ENCODE data around the gene ADAMTS3. TPM values are rescaled to one million over a fixed set of nuclear protein-coding genes. Genes with fewer than 3 reads are reported as not detected.

The ADAMTS3 gene
- total and polyA plus RNA-seq, 2 experiments from 2014 or later, result 1.2 to 3.7 TPM

DNA sequence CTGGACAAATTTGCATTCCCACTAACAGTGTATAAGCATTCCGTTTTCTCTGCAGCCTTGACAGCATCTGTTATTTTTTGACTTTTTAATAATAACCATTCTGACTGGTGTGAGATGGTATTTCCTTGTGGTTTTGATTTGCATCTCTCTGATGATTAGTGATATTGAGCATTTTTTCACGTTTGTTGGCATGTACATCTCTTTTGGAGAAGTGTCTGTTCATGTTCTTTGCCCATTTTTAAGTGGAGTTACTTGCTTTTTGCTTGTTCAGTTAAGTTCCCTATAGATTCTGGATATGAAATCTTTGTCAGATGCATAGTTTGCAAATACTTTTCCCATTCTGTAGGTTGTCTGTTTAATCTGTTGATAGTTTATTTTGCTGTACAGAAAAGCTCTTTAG, 68.8 kb downstream of the ADAMTS3 start:
- no peak overlapping the region for H3K27ac ChIP-seq (ENCODE audit: low read depth)
- no peaks in the 10 kb centered on the region for H4K20me1 ChIP-seq (replicated peaks; ENCODE audit: insufficient read depth)
- H3K4me1 Mint-ChIP-seq, result no peaks in the 10 kb centered on the region
- TF ChIP-seq, protein P1, sequence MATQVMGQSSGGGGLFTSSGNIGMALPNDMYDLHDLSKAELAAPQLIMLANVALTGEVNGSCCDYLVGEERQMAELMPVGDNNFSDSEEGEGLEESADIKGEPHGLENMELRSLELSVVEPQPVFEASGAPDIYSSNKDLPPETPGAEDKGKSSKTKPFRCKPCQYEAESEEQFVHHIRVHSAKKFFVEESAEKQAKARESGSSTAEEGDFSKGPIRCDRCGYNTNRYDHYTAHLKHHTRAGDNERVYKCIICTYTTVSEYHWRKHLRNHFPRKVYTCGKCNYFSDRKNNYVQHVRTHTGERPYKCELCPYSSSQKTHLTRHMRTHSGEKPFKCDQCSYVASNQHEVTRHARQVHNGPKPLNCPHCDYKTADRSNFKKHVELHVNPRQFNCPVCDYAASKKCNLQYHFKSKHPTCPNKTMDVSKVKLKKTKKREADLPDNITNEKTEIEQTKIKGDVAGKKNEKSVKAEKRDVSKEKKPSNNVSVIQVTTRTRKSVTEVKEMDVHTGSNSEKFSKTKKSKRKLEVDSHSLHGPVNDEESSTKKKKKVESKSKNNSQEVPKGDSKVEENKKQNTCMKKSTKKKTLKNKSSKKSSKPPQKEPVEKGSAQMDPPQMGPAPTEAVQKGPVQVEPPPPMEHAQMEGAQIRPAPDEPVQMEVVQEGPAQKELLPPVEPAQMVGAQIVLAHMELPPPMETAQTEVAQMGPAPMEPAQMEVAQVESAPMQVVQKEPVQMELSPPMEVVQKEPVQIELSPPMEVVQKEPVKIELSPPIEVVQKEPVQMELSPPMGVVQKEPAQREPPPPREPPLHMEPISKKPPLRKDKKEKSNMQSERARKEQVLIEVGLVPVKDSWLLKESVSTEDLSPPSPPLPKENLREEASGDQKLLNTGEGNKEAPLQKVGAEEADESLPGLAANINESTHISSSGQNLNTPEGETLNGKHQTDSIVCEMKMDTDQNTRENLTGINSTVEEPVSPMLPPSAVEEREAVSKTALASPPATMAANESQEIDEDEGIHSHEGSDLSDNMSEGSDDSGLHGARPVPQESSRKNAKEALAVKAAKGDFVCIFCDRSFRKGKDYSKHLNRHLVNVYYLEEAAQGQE (IDR thresholded peaks at IDR 0.05; ENCODE audit: unreplicated experiment), result no peak
- no peak for TF ChIP-seq JUNB (IDR thresholded peaks at IDR 0.05; ENCODE audit: unreplicated experiment)
- TF ChIP-seq ZNF114 (CRISPR knock-in tag; IDR thresholded peaks at IDR 0.05), result no peak
- no peak overlapping the region for H2AFZ ChIP-seq
- H3F3A ChIP-seq (replicated peaks; ENCODE audit: low read depth), result no peaks in the 10 kb centered on the region
- no peak overlapping the region for H3K4me2 ChIP-seq
- no peaks in the 10 kb centered on the region; the same call in 1 of the 2 replicates for H3K36me3 ChIP-seq (ENCODE audit: insufficient read depth)
- no peaks in the 10 kb centered on the region for H3K27me3 Mint-ChIP-seq (ENCODE audit: insufficient read depth, low read depth, poor library complexity)
- DNase-seq (ENCODE audit: low spot score) (no peak), ATAC-seq (no peak)
- no peak overlapping the region for H3K27ac Mint-ChIP-seq
- H3K79me2 ChIP-seq (replicated peaks; ENCODE audit: insufficient read depth), result no peaks in the 10 kb centered on the region
- H3K9me2 ChIP-seq (ENCODE audit: insufficient read depth), result no peaks in the 10 kb centered on the region
- no peak overlapping the region for H3K4me3 Mint-ChIP-seq
- no peaks in the 10 kb centered on the region for H3K4me1 ChIP-seq (ENCODE audit: insufficient read depth)
- no peaks in the 10 kb centered on the region for H3K27me3 ChIP-seq (ENCODE audit: insufficient read depth)
- peaks cover 3% of the 10 kb centered on the region; the same call in 2 of the 3 replicates for H3K36me3 Mint-ChIP-seq (ENCODE audit: low read depth)
- peaks cover 7% of the 10 kb centered on the region; the same call in 2 of the 3 replicates for H3K9me3 Mint-ChIP-seq
- H3K4me3 ChIP-seq, result no peak overlapping the region

DNA sequence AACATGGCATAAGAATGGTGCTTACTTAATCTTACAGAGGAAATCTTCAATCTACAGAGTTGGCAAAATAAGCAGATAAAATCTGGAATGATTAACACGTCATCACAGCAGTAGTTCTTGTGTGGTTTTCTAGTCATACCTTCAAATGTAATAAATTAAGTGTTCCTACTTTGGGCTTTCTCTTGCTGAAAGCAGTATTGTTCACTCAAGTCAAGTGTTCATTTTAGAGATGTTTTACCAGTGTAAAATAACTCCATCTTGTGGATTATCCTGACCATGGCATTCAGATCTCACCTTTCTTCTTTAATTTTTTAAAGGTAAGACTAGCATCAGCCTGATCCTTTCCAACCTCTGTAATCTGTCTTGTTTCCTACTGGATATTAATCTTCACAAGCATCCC, 72.9 kb downstream of the ADAMTS3 start:
- no peak overlapping the region for H3K4me2 ChIP-seq
- peaks cover 6% of the 10 kb centered on the region; the same call in 2 of the 3 replicates for H3K36me3 Mint-ChIP-seq (ENCODE audit: low read depth)
- H3K36me3 ChIP-seq (ENCODE audit: insufficient read depth), result no peaks in the 10 kb centered on the region; the same call in 1 of the 2 replicates
- H3F3A ChIP-seq (replicated peaks; ENCODE audit: low read depth), result no peaks in the 10 kb centered on the region
- H3K4me1 ChIP-seq (ENCODE audit: insufficient read depth), result no peaks in the 10 kb centered on the region
- no peak overlapping the region for H3K27ac ChIP-seq (ENCODE audit: low read depth)
- H3K4me3 Mint-ChIP-seq, result no peak overlapping the region
- no peaks in the 10 kb centered on the region for H3K79me2 ChIP-seq (replicated peaks; ENCODE audit: insufficient read depth)
- no peaks in the 10 kb centered on the region for H4K20me1 ChIP-seq (replicated peaks; ENCODE audit: insufficient read depth)
- ATAC-seq (no peak), DNase-seq (ENCODE audit: low spot score) (peak; percentile 6)
- H3K9me3 Mint-ChIP-seq, result peaks cover 8% of the 10 kb centered on the region; the same call in 2 of the 3 replicates
- H3K27me3 ChIP-seq (ENCODE audit: insufficient read depth), result no peaks in the 10 kb centered on the region
- H3K4me1 Mint-ChIP-seq, result peaks cover 2% of the 10 kb centered on the region; the same call in 2 of the 3 replicates
- no peak overlapping the region for H3K4me3 ChIP-seq
- no peaks in the 10 kb centered on the region for H3K27me3 Mint-ChIP-seq (ENCODE audit: insufficient read depth, low read depth, poor library complexity)
- H3K9me2 ChIP-seq (ENCODE audit: insufficient read depth), result no peaks in the 10 kb centered on the region
- no peak overlapping the region for H3K27ac Mint-ChIP-seq
- no peak overlapping the region for H2AFZ ChIP-seq
- TF ChIP-seq, protein P2, sequence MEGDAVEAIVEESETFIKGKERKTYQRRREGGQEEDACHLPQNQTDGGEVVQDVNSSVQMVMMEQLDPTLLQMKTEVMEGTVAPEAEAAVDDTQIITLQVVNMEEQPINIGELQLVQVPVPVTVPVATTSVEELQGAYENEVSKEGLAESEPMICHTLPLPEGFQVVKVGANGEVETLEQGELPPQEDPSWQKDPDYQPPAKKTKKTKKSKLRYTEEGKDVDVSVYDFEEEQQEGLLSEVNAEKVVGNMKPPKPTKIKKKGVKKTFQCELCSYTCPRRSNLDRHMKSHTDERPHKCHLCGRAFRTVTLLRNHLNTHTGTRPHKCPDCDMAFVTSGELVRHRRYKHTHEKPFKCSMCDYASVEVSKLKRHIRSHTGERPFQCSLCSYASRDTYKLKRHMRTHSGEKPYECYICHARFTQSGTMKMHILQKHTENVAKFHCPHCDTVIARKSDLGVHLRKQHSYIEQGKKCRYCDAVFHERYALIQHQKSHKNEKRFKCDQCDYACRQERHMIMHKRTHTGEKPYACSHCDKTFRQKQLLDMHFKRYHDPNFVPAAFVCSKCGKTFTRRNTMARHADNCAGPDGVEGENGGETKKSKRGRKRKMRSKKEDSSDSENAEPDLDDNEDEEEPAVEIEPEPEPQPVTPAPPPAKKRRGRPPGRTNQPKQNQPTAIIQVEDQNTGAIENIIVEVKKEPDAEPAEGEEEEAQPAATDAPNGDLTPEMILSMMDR (conservative IDR thresholded peaks at IDR 0.05; ENCODE audit: low read depth in 2 of 2), result peak in 1 of 2 experiments; percentile 23; a peak in 1 of 4 replicates
- no peak for TF ChIP-seq STAT1 (IDR thresholded peaks at IDR 0.05; ENCODE audit: unreplicated experiment)
